Activated effector memory CD4-positive, alpha-beta T cell treated with anti-CD3 and anti-CD28 coated beads, Interleukin-2, amount 50 U/mL, for 16 hours (primary cell): ENCODE measurements around the gene OBSCN.

Experiments
- DNase-seq: peaks from one replicate; pipeline ENCODE4 v3.0.0-alpha.2; 2020

OBSCN gene

DNA sequence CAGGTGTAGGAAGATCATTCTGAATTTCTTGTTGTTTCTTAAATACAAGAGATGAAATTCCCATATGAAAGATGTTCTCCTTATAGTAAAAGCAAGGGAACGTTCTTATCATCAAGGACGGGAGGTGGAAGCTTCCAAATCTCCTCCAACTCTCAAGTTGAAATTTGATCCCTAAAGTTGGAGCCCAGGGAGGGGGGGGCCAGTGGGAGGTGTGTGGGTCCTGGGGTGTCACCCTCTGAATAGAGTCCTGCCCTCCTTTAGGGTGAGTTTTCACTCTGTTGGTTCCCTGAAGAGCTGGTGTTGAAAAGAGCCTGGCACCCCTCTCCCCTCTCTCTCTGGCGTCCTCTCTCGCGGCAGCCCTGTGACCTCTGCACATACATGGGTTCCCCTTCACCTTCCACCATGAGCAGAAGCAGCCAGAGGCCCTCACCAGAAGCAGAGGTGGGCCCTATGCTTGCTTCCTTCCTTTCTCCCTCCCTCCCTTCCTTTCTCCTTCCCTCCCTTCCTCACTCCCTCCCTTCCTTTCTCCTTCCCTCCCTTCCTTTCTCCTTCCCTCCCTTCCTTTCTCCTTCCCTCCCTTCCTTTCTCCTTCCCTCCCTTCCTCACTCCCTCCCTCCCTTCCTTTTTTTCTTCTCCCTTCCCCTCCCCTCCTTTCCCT lies 218.8 kb downstream of the OBSCN start:
- DNase-seq, result no peak

- DNase-seq, result no peak
Observed at GRCh38 chr1:228428412-228428811, 220.6 kb downstream of the OBSCN start.
